Measurements from ENCODE around the gene MYLK. TPM values are rescaled to one million over a fixed set of nuclear protein-coding genes. Genes with fewer than 3 reads are reported as not detected.

The MYLK gene
- total and polyA plus RNA-seq, 2 of the 4 experiments (the other 2 are of a cell fraction): 299 to 484 TPM

DNA sequence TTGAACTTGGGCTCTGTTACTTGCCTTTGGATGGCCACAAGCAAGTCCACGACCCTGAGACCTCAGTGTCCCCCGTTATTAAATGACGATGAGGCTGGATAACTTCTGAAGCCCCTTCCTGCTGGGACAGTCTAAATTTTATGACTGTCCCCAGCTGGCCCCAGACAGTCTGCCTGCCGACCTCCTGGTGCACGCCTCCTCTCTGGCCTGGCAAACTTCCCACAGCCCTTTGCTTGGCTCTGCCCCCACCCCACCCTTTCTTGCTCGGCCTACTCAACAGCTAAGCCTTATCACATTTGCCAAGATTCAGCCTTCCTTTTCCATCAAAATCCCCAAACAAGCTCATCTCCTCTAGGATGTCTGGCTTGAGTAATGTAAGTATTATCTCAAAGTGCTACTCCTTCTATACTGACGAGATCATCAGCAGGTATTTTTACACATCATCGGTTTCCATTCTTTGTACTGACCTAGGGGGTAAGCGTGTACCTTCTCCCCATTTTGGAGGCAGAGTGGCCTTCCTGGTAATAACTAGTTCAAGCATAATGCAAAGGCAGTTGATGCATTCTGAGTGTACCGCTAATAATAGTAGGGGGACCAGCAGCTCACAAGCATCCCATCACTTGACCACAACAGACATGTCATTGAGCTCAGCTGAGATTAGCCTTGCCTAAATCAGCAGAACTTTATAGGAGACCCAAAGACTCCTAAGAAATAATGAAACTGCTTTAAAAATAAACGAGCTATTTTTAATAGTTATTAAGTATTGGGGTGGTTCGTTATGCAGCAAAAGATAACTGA lies 178.4 kb downstream of the MYLK start:
- no peak for DNase-seq
- no peak overlapping the region for H2AFZ ChIP-seq (replicated peaks; ENCODE audit: low read length, poor library complexity)
- no peaks in the 10 kb centered on the region for H3K9me3 ChIP-seq (ENCODE audit: control insufficient read depth, insufficient read depth, low read length)
- H2AK9ac ChIP-seq (replicated peaks; ENCODE audit: low read depth, low read length, poor library complexity): no peak overlapping the region
- no peak overlapping the region for H3K56ac ChIP-seq (ENCODE audit: extremely low read depth, insufficient read depth, low read length)
- no peak overlapping the region for H3K4me3 ChIP-seq (ENCODE audit: insufficient read depth, low read depth, low read length)
- no peak for ATAC-seq (ENCODE audit: low read depth)
- no peak overlapping the region for H2BK5ac ChIP-seq (ENCODE audit: low read depth, low read length, poor library complexity, severe bottlenecking)
- H3K36me3 ChIP-seq (ENCODE audit: control insufficient read depth, insufficient read depth, low read length): peaks cover 52% of the 10 kb centered on the region
- H3K18ac ChIP-seq (ENCODE audit: low read depth, low read length): no peak overlapping the region
- no peak overlapping the region for H3K9ac ChIP-seq (ENCODE audit: low read depth, low read length)
- WGBS, 2 experiments (ENCODE audit: extremely low coverage in 2 of 2, insufficient read length in 1 of 2): 50% methylated on average over 2 of the region's 12 CpGs; no CpG with 5 or more reads in 1 of the 2 experiments
- H3K4ac ChIP-seq (ENCODE audit: low read depth, low read length): no peak overlapping the region; the same call in 1 of the 2 replicates
- BruUV-seq (replicated peaks): no TSS peak
- no peaks in the 10 kb centered on the region for H3K27me3 ChIP-seq (ENCODE audit: control insufficient read depth, insufficient read depth, low read length)
- H4K5ac ChIP-seq (ENCODE audit: low read depth, low read length): no peak overlapping the region; the same call in 1 of the 2 replicates
- peak overlapping the region; percentile 58; the same call in 1 of the 2 replicates for H3K14ac ChIP-seq (replicated peaks; ENCODE audit: low read depth, low read length)
- H3K9me1 ChIP-seq (ENCODE audit: insufficient read depth, low read length): peaks cover 13% of the 10 kb centered on the region
- no peak overlapping the region for H3K23ac ChIP-seq (ENCODE audit: low read depth, low read length)
- H2BK120ac ChIP-seq (ENCODE audit: low read depth, low read length): peak overlapping the region; percentile 52; the same call in 1 of the 2 replicates
- H2AK5ac ChIP-seq (ENCODE audit: low read depth, low read length): no peak overlapping the region
- H2BK20ac ChIP-seq (ENCODE audit: low read depth, low read length): no peak overlapping the region
- no peak overlapping the region for H4K91ac ChIP-seq (ENCODE audit: insufficient read depth, low read depth, low read length)
- no peak overlapping the region for H2BK15ac ChIP-seq (ENCODE audit: low read depth, low read length)
- H4K8ac ChIP-seq (ENCODE audit: low read depth in 2 of 2, low read length in 2 of 2): no peak overlapping the region; a peak in 1 of 4 replicates
- dilution Hi-C loops (cut with HindIII; ENCODE audit: low sequenced_read_pairs, unreplicated experiment) (no loop called here), in situ Hi-C loops (cut with MboI; ENCODE audit: low sequenced_read_pairs) (no loop called here), intact Hi-C loops (cut with micrococcal nuclease) (no loop called here)
- H4K20me1 ChIP-seq (ENCODE audit: insufficient read depth, low read length): 0 out of 2 replicates have a peak, but pooled peaks cover 4% of the 10 kb centered on the region
- CTCF ChIA-PET: interaction anchor here (1.9 kb wide), 1 partner anchor 53 kb away, joined by 6 read pairs; no protein-coding TSS in a partner anchor
- H3K4me2 ChIP-seq (ENCODE audit: low read depth, low read length): no peak overlapping the region
- POLR2A ChIA-PET (ENCODE audit: unreplicated experiment): no interaction called here
- no peak overlapping the region for H3K27ac ChIP-seq (ENCODE audit: insufficient read depth, low read length)
- peaks cover 6 to 27% of the 10 kb centered on the region in 2 experiments; a peak in 2 of 4 replicates for H3K79me1 ChIP-seq (ENCODE audit: low read depth in 1 of 2, low read length in 2 of 2)
- H3K4me1 ChIP-seq (ENCODE audit: control insufficient read depth, insufficient read depth, low read length): peaks cover 20% of the 10 kb centered on the region
- TF ChIP-seq BHLHE40 (IDR thresholded peaks at IDR 0.05; ENCODE audit: low read depth, low read length): no peak
- TF ChIP-seq MAFK (IDR thresholded peaks at IDR 0.05; ENCODE audit: low read depth, low read length): no peak
- TF ChIP-seq, protein P1, sequence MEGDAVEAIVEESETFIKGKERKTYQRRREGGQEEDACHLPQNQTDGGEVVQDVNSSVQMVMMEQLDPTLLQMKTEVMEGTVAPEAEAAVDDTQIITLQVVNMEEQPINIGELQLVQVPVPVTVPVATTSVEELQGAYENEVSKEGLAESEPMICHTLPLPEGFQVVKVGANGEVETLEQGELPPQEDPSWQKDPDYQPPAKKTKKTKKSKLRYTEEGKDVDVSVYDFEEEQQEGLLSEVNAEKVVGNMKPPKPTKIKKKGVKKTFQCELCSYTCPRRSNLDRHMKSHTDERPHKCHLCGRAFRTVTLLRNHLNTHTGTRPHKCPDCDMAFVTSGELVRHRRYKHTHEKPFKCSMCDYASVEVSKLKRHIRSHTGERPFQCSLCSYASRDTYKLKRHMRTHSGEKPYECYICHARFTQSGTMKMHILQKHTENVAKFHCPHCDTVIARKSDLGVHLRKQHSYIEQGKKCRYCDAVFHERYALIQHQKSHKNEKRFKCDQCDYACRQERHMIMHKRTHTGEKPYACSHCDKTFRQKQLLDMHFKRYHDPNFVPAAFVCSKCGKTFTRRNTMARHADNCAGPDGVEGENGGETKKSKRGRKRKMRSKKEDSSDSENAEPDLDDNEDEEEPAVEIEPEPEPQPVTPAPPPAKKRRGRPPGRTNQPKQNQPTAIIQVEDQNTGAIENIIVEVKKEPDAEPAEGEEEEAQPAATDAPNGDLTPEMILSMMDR (conservative IDR thresholded peaks at IDR 0.05; ENCODE audit: low read depth, low read length): no peak
- TF ChIP-seq SMC3 (IDR thresholded peaks at IDR 0.05; ENCODE audit: low read depth, low read length): no peak
- TF ChIP-seq POLR2A (IDR thresholded peaks at IDR 0.05; ENCODE audit: low read depth, low read length): no peak
- no peak for TF ChIP-seq FOS (IDR thresholded peaks at IDR 0.05; ENCODE audit: low read depth, low read length)
- no peak for TF ChIP-seq CHD1 (IDR thresholded peaks at IDR 0.05; ENCODE audit: low read depth, low read length)
- TF ChIP-seq, protein P2, sequence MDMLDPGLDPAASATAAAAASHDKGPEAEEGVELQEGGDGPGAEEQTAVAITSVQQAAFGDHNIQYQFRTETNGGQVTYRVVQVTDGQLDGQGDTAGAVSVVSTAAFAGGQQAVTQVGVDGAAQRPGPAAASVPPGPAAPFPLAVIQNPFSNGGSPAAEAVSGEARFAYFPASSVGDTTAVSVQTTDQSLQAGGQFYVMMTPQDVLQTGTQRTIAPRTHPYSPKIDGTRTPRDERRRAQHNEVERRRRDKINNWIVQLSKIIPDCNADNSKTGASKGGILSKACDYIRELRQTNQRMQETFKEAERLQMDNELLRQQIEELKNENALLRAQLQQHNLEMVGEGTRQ (IDR thresholded peaks at IDR 0.05; ENCODE audit: low read depth, low read length): no peak
- no peak for TF ChIP-seq CEBPB (IDR thresholded peaks at IDR 0.05; ENCODE audit: low read depth, low read length)
- no peak for TF ChIP-seq RFX5 (IDR thresholded peaks at IDR 0.05; ENCODE audit: low read depth, low read length)
- no peak for TF ChIP-seq RCOR1 (IDR thresholded peaks at IDR 0.05; ENCODE audit: insufficient replicate concordance, low read length)
- TF ChIP-seq RAD21 (IDR thresholded peaks at IDR 0.05; ENCODE audit: low read length): no peak
- TF ChIP-seq, protein P3, sequence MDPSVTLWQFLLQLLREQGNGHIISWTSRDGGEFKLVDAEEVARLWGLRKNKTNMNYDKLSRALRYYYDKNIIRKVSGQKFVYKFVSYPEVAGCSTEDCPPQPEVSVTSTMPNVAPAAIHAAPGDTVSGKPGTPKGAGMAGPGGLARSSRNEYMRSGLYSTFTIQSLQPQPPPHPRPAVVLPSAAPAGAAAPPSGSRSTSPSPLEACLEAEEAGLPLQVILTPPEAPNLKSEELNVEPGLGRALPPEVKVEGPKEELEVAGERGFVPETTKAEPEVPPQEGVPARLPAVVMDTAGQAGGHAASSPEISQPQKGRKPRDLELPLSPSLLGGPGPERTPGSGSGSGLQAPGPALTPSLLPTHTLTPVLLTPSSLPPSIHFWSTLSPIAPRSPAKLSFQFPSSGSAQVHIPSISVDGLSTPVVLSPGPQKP (IDR thresholded peaks at IDR 0.05; ENCODE audit: borderline replicate concordance, low read depth, low read length): no peak
- no peak for TF ChIP-seq MXI1 (IDR thresholded peaks at IDR 0.05; ENCODE audit: borderline replicate concordance, low read depth, low read length)
- no peak for TF ChIP-seq NFE2L2 (IDR thresholded peaks at IDR 0.05; ENCODE audit: low read depth, low read length)

Measured in IMR-90 (cell line).